Panc1 (cell line): ENCODE measurements around the gene EMSY. TPM values are rescaled to one million over a fixed set of nuclear protein-coding genes. Genes with fewer than 3 reads are reported as not detected.
"Not testable (repeated sequence)": the region's sequence is repeated elsewhere in the genome, so short reads cannot be mapped to it uniquely, and the experiment has no call there.

Experiments used
- ATAC-seq: fragments of 200-7000 bp; cut with Tn5 transposase; 2 replicates; pipeline ENCODE4 v1.9.1; 2020; ENCODE audit warnings: mild to moderate bottlenecking, moderate library complexity
- BruUV-seq: library from RNA; stranded (reverse); fragments of 400-500 nt; replicated peaks from 2 replicates; lab custom pipeline; 2021; lab: Mats Ljungman, UMichigan
- CTCF ChIA-PET: fragments of 300-600 bp; sonication (Branson Sonifier 250); formaldehyde crosslinking; loops from one replicate; lab custom pipeline; 2022; ENCODE audit warnings: antibody characterized with exemption; lab: Charles Lee
- POLR2A ChIA-PET: fragments of 300-600 bp; sonication (Branson Sonifier 250); formaldehyde crosslinking; loops from one replicate; lab custom pipeline; 2022; ENCODE audit warnings: antibody characterized with exemption; lab: Charles Lee
- DNase-seq: peaks from one replicate; pipeline ENCODE4 v3.0.0-alpha.2; 2010; ENCODE audit warnings: low read depth, low spot score
- H3K27ac ChIP-seq: 2 replicates; pipeline ENCODE4 v1.5.1; 2011; ENCODE audit warnings: mild to moderate bottlenecking, low read length, inconsistent platforms
- H3K27me3 ChIP-seq: fragments of 200-500 bp; sonication (Bioruptor generic); 2 replicates; pipeline ENCODE4 v1.6.0; 2014; ENCODE audit warnings: low read length, inconsistent platforms; ENCODE audit not compliant: control insufficient read depth, insufficient read depth
- H3K36me3 ChIP-seq: fragments of 200-500 bp; sonication (Bioruptor generic); 2 replicates; pipeline ENCODE4 v1.5.1; 2014; ENCODE audit warnings: inconsistent platforms, mild to moderate bottlenecking, low read length, moderate library complexity; ENCODE audit not compliant: control insufficient read depth, insufficient read depth
- H3K4me1 ChIP-seq: 2 replicates; pipeline ENCODE4 v1.5.1; 2011; ENCODE audit warnings: inconsistent platforms, mild to moderate bottlenecking, low read length, moderate library complexity; ENCODE audit not compliant: control insufficient read depth, insufficient read depth
- H3K4me3 ChIP-seq, 2 experiments: 2 replicates each; pipeline ENCODE4 v1.5.1; 2011 to 2012; ENCODE audit warnings: low read depth in 2 of 2, low read length in 2 of 2, mild to moderate bottlenecking in 2 of 2, inconsistent platforms in 1 of 2, moderate library complexity in 1 of 2
- H3K9me3 ChIP-seq: fragments of 200-500 bp; sonication (Bioruptor generic); 2 replicates; pipeline ENCODE4 v1.5.1; 2014; ENCODE audit warnings: low read depth, mild to moderate bottlenecking, inconsistent platforms, low read length, moderate library complexity; ENCODE audit not compliant: control insufficient read depth, insufficient read depth
- CTCF ChIP-seq: fragments of 450-650 bp; IDR thresholded peaks from 2 replicates; pipeline ENCODE4 v1.5.1; 2017; ENCODE audit warnings: mild to moderate bottlenecking
- POLR2AphosphoS5 ChIP-seq: IDR thresholded peaks from 2 replicates; pipeline ENCODE4 v1.6.1; 2012; ENCODE audit warnings: mild to moderate bottlenecking, low read depth, low read length, moderate library complexity
- REST ChIP-seq, 2 experiments: IDR thresholded peaks; 2 replicates each; pipeline ENCODE4 v1.6.1; 2011 to 2012; ENCODE audit warnings: low read depth in 2 of 2, control low read depth in 1 of 2, low read length in 1 of 2, mild to moderate bottlenecking in 1 of 2, moderate library complexity in 1 of 2; ENCODE audit not compliant: insufficient read depth in 1 of 2
- SIN3A ChIP-seq: IDR thresholded peaks from 2 replicates; pipeline ENCODE4 v1.6.1; 2012; ENCODE audit warnings: low read depth, mild to moderate bottlenecking, low read length, moderate library complexity, borderline replicate concordance; ENCODE audit not compliant: insufficient read depth
- TCF7L2 ChIP-seq: IDR thresholded peaks from 2 replicates; pipeline ENCODE4 v1.6.1; 2011; ENCODE audit warnings: mild to moderate bottlenecking, low read depth, low read length, inconsistent platforms
- in situ Hi-C: cut with HindIII; loops from 2 replicates; pipeline ENCODE4 v1.10.0; 2016; ENCODE audit warnings: low sequenced_read_pairs, low pct_unique_long_range_greater_than_20kb
- intact Hi-C: fragments of 100-400 bp; cut with micrococcal nuclease; formaldehyde crosslinking; loops from one replicate; pipeline ENCODE4 v1.10.0; 2022; ENCODE audit not compliant: unreplicated experiment
- total RNA-seq: library from RNA; stranded (reverse); gene quantifications from one replicate; pipeline ENCODE4 v1.2.1, GENCODE V29; 2021; ENCODE audit not compliant: unreplicated experiment

EMSY gene
- total RNA-seq, 1 experiment from 2014 or later: 26.4 TPM

- no peaks in the 10 kb centered on the region for H3K27me3 ChIP-seq
- no peaks in the 10 kb centered on the region for H3K9me3 ChIP-seq
- BruUV-seq: no TSS peak
- no peak for TF ChIP-seq REST (IDR thresholded peaks at IDR 0.05; ENCODE audit: insufficient read depth in 1 of 2, low read depth in 2 of 2, low read length in 1 of 2)
- TF ChIP-seq TCF7L2: no peak
- no peak for TF ChIP-seq POLR2AphosphoS5
- no peak; the same call in 1 of the 2 replicates for TF ChIP-seq CTCF
- no peak for TF ChIP-seq SIN3A
- H3K27ac ChIP-seq: no peak overlapping the region
- ChIA-PET CTCF (interaction anchor here (0.9 kb wide), 1 partner anchor 101 kb away, joined by 3 read pairs; no protein-coding TSS in a partner anchor), POLR2A (no interaction called here)
- intact Hi-C loops (no loop called here), in situ Hi-C loops (no loop called here)
- ATAC-seq (no peak), DNase-seq (no peak)
- no peak overlapping the region for H3K4me3 ChIP-seq
- H3K4me1 ChIP-seq: no peaks in the 10 kb centered on the region
- no peaks in the 10 kb centered on the region for H3K36me3 ChIP-seq
These were observed 134.4 kb downstream of the EMSY start for GRCh38 chr11:76579056-76579751.

- BruUV-seq: no TSS peak
- TF ChIP-seq TCF7L2 (no peak), POLR2AphosphoS5 (no peak), SIN3A (no peak), REST (IDR thresholded peaks at IDR 0.05; ENCODE audit: insufficient read depth in 1 of 2, low read depth in 2 of 2, low read length in 1 of 2) (no peak), CTCF (no peak)
- ChIA-PET CTCF (interaction anchor here (0.9 kb wide), 1 partner anchor 100 kb away, joined by 3 read pairs; no protein-coding TSS in a partner anchor), POLR2A (no interaction called here)
- no peak for ATAC-seq
- no peak for DNase-seq
- Histone ChIP-seq H3K36me3 (no peaks in the 10 kb centered on the region), H3K4me1 (no peaks in the 10 kb centered on the region), H3K4me3 (no peak overlapping the region), H3K9me3 (no peaks in the 10 kb centered on the region), H3K27me3 (no peaks in the 10 kb centered on the region), H3K27ac (no peak overlapping the region)
- in situ Hi-C loops (no loop called here), intact Hi-C loops (no loop called here)
These were observed 134.9 kb downstream of the EMSY start for GRCh38 chr11:76579752-76580151.

GRCh38 chr11:76582471-76582870, 137.7 kb downstream of the EMSY start:
- ATAC-seq, H3K27me3 ChIP-seq, H3K9me3 ChIP-seq, in situ Hi-C loops, H3K27ac ChIP-seq, H3K4me1 ChIP-seq, POLR2A ChIA-PET, CTCF ChIA-PET, intact Hi-C loops, DNase-seq, BruUV-seq, H3K36me3 ChIP-seq, H3K4me3 ChIP-seq: not testable (repeated sequence)
